Activated naive CD4-positive, alpha-beta T cell treated with anti-CD3 and anti-CD28 coated beads, Interleukin-2, amount 50 U/mL, for 72 hours (primary cell): Measurements from ENCODE around the gene GID4. TPM values are rescaled to one million over a fixed set of nuclear protein-coding genes. Genes with fewer than 3 reads are reported as not detected.

Source experiments
- ATAC-seq, 2 donors: fragments of 150-1000 bp; cut with Tn5 transposase; 2 replicates each; pipeline ENCODE4 v1.10.0; 2021; ENCODE audit warnings: mild to moderate bottlenecking in 2 of 2, moderate library complexity in 2 of 2
- DNase-seq, 2 donors: peaks; one replicate each; pipeline ENCODE4 v3.0.0; 2021 to 2022; ENCODE audit warnings: low spot score in 2 of 2
- H3K27ac Mint-ChIP-seq, 2 donors: one replicate each; pipeline ENCODE4 v1.8.0; 2022; ENCODE audit warnings: mild to moderate bottlenecking in 2 of 2, mixed read lengths in 2 of 2
- H3K36me3 Mint-ChIP-seq, 2 donors: one replicate each; pipeline ENCODE4 v1.8.0; 2022; ENCODE audit warnings: mixed read lengths in 2 of 2
- H3K9me3 Mint-ChIP-seq, 2 donors: one replicate each; pipeline ENCODE4 v1.8.0; 2022; ENCODE audit warnings: mixed read lengths in 2 of 2
- total RNA-seq, 2 donors: library from RNA; stranded (reverse); gene quantifications; one replicate each; pipeline ENCODE4 v1.2.3, GENCODE V29; 2022

The GID4 gene
- total RNA-seq, 2 donors from 2014 or later: 5.8 to 8.1 TPM

- Mint-ChIP-seq H3K9me3 (no peaks in the 10 kb centered on the region), H3K36me3 (no peaks in the 10 kb centered on the region), H3K27ac (peak overlapping the region in 1 of 2 donors; percentile 9)
- ATAC-seq (no peak), DNase-seq (no peak)
These were observed 27.7 kb downstream of the GID4 start for GRCh38 chr17:18066866-18067265.

DNA sequence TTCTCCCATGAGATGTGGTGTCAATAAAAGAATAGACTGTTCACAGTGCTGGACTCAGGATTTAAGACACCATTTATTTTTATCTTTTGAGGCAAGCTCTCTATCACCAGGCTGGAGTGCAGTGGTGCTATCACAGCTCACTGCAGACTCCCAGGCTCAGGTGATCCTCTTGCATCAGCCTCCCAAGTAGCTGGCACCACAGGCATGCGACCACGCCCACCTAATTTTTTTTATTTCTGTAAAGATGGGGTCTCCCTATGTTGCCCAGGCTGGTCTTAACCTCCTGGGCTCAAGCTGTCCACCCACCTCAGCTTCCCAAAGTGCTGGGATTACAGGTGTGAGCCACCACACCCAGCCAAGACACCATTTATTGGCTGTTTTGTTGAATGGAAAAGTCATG lies 29.9 kb downstream of the GID4 start:
- Mint-ChIP-seq H3K36me3 (no peaks in the 10 kb centered on the region), H3K9me3 (no peaks in the 10 kb centered on the region), H3K27ac (no peak overlapping the region)
- ATAC-seq: no peak
- no peak for DNase-seq

GRCh38 chr17:18070861-18071340 lies 31.7 kb downstream of the GID4 start:
- DNase-seq (no peak), ATAC-seq (peak in 1 of 2 donors; percentile 12)
- H3K9me3 Mint-ChIP-seq: no peaks in the 10 kb centered on the region

GRCh38 chr17:18071751-18072150 lies 32.5 kb downstream of the GID4 start:
- Mint-ChIP-seq H3K27ac (no peak overlapping the region), H3K36me3 (no peaks in the 10 kb centered on the region), H3K9me3 (no peaks in the 10 kb centered on the region)
- DNase-seq: no peak
- ATAC-seq: peak in 1 of 2 donors; percentile 90

More at GRCh38 chr17:18070861-18071340, 31.7 kb downstream of the GID4 start:
- no peaks in the 10 kb centered on the region for H3K36me3 Mint-ChIP-seq
- no peak overlapping the region for H3K27ac Mint-ChIP-seq

DNA sequence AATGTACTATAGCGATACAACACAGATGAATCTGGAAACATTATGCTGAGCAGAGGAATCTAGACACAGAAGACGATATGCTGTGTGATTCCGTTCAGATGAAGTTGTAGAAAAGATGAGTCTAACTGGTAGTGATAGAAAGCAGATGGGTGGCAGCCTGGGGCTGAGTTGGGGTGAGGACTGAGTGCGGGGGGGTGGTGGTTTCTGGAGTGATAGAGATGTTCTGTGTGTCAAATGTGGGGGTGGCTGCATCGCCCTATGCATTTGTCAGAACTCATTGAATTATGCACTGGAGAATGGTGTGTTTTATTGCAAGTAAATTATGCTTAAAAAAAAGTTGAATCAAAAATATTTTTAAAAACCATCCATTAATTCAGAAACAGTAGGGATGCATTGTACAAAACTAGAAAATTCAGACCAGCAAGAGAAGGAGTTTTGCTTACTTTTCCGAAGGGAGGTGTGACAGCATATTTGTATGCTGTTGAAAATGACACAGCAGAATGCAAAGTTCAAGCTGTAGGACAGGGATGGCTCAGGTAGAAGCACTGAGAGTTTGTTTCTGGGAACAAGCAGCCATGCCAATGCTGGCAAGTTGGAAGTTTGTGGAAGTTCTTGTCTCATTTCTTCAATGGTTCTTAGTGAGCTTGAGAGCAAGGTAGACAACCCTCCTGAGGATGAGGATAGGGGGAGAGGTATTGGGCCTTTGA lies 35.5 kb downstream of the GID4 start:
- ATAC-seq (no peak), DNase-seq (no peak)
- no peak overlapping the region for H3K27ac Mint-ChIP-seq
- no peaks in the 10 kb centered on the region for H3K36me3 Mint-ChIP-seq
- H3K9me3 Mint-ChIP-seq: no peaks in the 10 kb centered on the region

GRCh38 chr17:18076936-18077335 lies 37.7 kb downstream of the GID4 start:
- Mint-ChIP-seq H3K36me3 (no peaks in the 10 kb centered on the region), H3K27ac (no peak overlapping the region), H3K9me3 (no peaks in the 10 kb centered on the region)
- ATAC-seq: no peak
- DNase-seq: no peak

DNA sequence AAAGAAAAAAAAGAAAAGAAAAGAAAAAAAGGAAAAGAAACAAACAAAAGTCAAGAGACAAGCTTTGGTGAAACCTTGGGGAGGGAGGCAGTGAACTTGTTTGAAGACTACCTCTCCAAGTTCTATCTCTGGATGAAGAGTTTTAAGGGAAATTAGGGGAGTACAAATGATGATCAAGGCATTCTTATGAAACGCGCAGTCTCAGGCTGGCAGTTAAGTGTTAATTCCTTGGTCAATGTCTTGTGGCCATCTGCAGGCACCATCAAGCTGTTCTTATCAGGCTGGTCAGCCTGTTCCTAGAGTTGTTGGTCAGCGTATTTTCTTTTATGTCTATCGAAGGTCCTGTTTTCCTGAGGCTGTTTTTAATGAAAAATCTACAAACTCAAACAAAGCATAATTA lies 40.3 kb downstream of the GID4 start:
- ATAC-seq: no peak
- no peak overlapping the region for H3K27ac Mint-ChIP-seq
- no peaks in the 10 kb centered on the region for H3K9me3 Mint-ChIP-seq
- DNase-seq: no peak
- H3K36me3 Mint-ChIP-seq: no peaks in the 10 kb centered on the region

- no peaks in the 10 kb centered on the region for H3K9me3 Mint-ChIP-seq
- DNase-seq: no peak
- ATAC-seq: no peak
- no peak overlapping the region for H3K27ac Mint-ChIP-seq
- peaks cover 10 to 14% of the 10 kb centered on the region in 2 donors for H3K36me3 Mint-ChIP-seq
These were observed 45.0 kb downstream of the GID4 start for GRCh38 chr17:18084256-18084655.

DNA sequence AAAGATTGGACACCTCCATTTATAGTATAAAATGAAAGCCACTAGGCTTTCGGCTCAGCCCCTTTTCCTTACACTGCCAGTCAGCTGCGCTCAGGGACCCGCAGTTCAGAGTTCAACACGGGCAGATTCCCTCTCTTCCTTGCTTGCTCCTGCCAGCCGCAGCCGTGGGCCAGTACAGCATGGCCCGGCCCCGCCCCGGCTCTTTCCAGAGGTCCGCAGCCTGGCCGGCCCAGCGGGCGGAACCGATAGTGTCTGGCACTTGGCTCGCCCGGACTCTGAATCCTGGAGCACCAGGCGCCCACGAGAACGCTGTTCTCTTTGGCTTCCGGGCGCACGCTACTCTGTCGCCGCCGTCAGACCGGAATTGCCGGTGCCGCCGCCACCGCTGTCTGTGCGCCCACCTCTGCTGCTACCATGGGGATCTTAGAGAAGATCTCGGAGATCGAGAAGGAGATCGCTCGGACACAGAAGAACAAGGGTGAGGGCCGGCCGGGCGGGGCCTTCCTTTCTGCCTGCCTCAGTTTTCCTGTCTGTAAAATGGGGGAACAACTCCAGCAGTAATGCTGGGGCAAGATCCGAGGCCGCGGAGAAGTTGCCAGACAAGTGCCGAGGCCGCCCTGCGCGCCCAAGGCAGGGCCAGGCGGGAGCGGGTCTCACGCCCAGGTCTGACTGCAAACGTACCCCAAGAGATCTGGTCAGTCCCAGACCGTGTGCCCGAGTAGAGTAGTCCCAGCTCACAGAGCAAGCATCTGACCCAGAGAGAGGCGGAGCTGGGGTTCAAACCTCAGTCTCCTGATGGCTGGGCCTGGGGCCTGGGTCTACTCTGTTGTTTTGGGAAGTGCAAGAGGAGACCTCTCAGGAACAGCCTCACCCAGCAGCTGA lies 48.6 kb downstream of the GID4 start, which contains the start of gene DRG2:
TSS of gene DRG2 (plus strand) at position 339 of the 882 bp plus-strand sequence. CDS start at position 415, 76 bp downstream.
- Mint-ChIP-seq H3K27ac (peak within 1 kb of the TSS; percentile 96 to 99), H3K36me3 (peaks cover 10 to 14% of the 10 kb centered on the region in 2 donors), H3K9me3 (no peaks in the 10 kb centered on the region)
- ATAC-seq (peak; percentile 96 to 97), DNase-seq (peak; percentile 92 to 94)

GRCh38 chr17:18089613-18090012 lies 50.4 kb downstream of the GID4 start:
- no peaks in the 10 kb centered on the region for H3K9me3 Mint-ChIP-seq
- no peak for DNase-seq
- ATAC-seq: no peak
- peaks cover 19 to 22% of the 10 kb centered on the region in 2 donors for H3K36me3 Mint-ChIP-seq
- peak overlapping the region; percentile 30 to 96 for H3K27ac Mint-ChIP-seq

DNA sequence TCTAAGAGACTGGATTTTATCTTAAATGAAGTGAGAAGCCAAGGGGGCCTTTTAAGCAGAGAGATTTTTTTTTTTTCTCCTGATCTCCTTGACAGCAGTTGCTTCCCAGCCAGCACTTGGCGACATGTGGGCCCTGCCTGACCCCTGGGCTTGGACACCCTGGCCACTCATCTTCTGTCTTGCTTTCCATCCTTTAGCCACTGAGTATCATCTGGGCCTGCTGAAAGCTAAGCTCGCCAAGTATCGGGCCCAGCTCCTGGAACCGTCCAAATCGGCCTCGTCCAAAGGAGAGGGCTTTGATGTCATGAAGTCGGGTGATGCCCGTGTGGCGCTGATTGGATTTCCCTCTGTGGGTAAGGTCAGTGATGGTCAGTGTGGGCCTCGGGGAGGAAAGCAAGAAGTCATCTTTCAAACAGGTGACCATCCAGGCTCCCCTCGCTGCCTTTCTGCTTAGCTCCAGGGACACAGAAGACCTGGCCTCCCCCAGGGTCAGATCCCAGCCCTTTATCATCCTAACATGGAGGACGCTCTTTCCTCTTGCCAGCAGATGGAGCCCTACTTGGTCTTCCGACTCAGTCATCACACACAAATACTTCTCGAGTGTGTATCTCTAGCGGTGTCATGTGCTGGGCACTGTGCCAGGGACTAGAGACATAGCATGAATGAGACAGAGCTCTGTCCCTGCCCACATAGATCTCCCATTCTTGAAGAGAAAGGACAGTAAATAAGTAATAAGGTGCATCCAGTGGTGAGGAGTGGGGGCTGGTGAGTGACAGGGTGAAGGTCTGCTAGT lies 54.6 kb downstream of the GID4 start:
- no peaks in the 10 kb centered on the region for H3K9me3 Mint-ChIP-seq
- ATAC-seq: peak; percentile 18 to 49
- no peak for DNase-seq
- H3K27ac Mint-ChIP-seq: no peak overlapping the region
- peaks cover 8 to 19% of the 10 kb centered on the region in 2 donors for H3K36me3 Mint-ChIP-seq

- H3K27ac Mint-ChIP-seq: no peak overlapping the region
- H3K9me3 Mint-ChIP-seq: no peaks in the 10 kb centered on the region
- ATAC-seq: no peak
- H3K36me3 Mint-ChIP-seq: peaks cover 8 to 19% of the 10 kb centered on the region in 2 donors
- DNase-seq: no peak
These were observed 55.2 kb downstream of the GID4 start for GRCh38 chr17:18094409-18094807.

GRCh38 chr17:18099516-18099915 lies 60.3 kb downstream of the GID4 start:
- ATAC-seq (no peak), DNase-seq (no peak)
- peak overlapping the region; percentile 32 to 37 for H3K27ac Mint-ChIP-seq
- H3K9me3 Mint-ChIP-seq: no peaks in the 10 kb centered on the region
- peaks cover 0 to 10% of the 10 kb centered on the region in 2 donors for H3K36me3 Mint-ChIP-seq

- H3K27ac Mint-ChIP-seq: no peak overlapping the region
- DNase-seq (no peak), ATAC-seq (no peak)
- H3K36me3 Mint-ChIP-seq: peaks cover 0 to 9% of the 10 kb centered on the region in 2 donors
- H3K9me3 Mint-ChIP-seq: no peaks in the 10 kb centered on the region
These were observed 61.4 kb downstream of the GID4 start for GRCh38 chr17:18100616-18101015.

DNA sequence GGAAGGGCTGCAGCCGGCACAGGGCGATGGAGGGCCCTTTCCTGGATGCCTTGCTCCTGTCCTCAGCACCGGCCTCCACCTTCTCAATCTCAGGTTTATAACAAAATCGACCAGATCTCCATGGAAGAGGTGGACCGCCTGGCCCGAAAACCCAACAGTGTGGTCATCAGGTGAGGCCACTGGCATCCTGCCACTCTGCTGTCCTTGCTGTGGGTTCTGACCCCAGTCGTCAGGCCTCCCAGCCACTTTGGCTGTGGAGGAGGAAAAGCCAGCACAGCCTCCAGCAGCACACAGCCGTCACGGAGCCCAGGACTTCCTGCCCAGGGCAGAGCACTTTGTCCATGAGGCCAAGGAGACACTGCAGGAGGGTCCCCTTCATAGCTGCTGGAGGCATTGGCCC lies 62.6 kb downstream of the GID4 start:
- ATAC-seq: no peak
- DNase-seq: no peak
- Mint-ChIP-seq H3K27ac (no peak overlapping the region), H3K9me3 (no peaks in the 10 kb centered on the region), H3K36me3 (no peaks in the 10 kb centered on the region)

GRCh38 chr17:18102640-18103039 lies 63.4 kb downstream of the GID4 start:
- H3K27ac Mint-ChIP-seq: peak overlapping the region in 1 of 2 donors; percentile 22
- DNase-seq (no peak), ATAC-seq (no peak)
- H3K9me3 Mint-ChIP-seq: no peaks in the 10 kb centered on the region
- H3K36me3 Mint-ChIP-seq: no peaks in the 10 kb centered on the region
